Measurements from ENCODE around the gene SRGAP3.

DNA sequence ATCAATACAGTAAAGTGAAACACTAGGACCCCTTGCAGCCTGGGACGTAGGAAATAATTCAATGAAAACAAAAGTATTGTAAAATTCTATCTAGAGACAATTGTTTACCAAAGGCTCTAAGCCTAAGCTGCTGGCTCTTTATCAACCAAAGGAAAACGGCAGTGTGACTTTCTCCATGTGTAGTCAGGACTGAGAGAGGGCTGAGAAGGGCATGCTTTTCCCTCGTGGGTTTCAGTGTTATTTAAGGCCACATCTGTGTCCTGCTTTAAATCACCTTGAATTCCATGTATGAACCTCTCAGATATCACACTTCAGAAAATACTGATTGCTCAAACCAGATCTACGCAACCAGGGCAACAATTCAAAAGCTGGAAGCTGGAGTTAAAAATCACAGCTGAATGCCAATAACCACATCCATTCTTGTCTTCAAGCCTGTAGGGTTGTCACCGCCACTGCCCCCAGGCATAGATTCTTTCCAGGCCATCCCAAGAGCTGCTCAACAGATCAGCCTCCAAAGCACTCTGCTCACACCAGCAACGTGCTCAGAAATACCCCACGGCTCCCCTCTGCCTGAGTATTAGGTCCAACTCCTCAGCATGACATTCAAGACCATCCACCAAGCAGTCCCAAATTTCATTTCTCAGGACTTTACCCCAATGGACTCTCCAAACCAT lies 124.0 kb downstream of the SRGAP3 start:
- TF ChIP-seq, protein P1, sequence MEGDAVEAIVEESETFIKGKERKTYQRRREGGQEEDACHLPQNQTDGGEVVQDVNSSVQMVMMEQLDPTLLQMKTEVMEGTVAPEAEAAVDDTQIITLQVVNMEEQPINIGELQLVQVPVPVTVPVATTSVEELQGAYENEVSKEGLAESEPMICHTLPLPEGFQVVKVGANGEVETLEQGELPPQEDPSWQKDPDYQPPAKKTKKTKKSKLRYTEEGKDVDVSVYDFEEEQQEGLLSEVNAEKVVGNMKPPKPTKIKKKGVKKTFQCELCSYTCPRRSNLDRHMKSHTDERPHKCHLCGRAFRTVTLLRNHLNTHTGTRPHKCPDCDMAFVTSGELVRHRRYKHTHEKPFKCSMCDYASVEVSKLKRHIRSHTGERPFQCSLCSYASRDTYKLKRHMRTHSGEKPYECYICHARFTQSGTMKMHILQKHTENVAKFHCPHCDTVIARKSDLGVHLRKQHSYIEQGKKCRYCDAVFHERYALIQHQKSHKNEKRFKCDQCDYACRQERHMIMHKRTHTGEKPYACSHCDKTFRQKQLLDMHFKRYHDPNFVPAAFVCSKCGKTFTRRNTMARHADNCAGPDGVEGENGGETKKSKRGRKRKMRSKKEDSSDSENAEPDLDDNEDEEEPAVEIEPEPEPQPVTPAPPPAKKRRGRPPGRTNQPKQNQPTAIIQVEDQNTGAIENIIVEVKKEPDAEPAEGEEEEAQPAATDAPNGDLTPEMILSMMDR (IDR thresholded peaks at IDR 0.05; ENCODE audit: low read length), result no peak
- TF ChIP-seq EZH2 (IDR thresholded peaks at IDR 0.05; ENCODE audit: borderline replicate concordance, low read length), result no peak
